ENCODE data around the gene IGFBP5. TPM values are rescaled to one million over a fixed set of nuclear protein-coding genes. Genes with fewer than 3 reads are reported as not detected.

IGFBP5 gene
- total and polyA plus RNA-seq, 2 of the 8 experiments (the other 6 are each of a cell fraction or from before 2014, with no cell fraction given): 2.2 to 2.5 TPM

GRCh38 chr2:216635171-216635570 is 60.2 kb downstream of the IGFBP5 start:
- FAIRE-seq (no peak), DNase-seq (ENCODE audit: low read depth in 1 of 2, low spot score in 2 of 2) (no peak)
- peaks cover 14 to 25% (median 18%) of the 10 kb centered on the region in 4 experiments for H3K4me1 ChIP-seq (replicated peaks in 1 of 4; ENCODE audit: control insufficient read depth in 3 of 4, insufficient read depth in 4 of 4, low read length in 3 of 4)
- H3K4me3 ChIP-seq (ENCODE audit: extremely low read depth in 1 of 4, insufficient read depth in 2 of 4, low read depth in 3 of 4, low read length in 4 of 4): peak overlapping the region; percentile 71 to 93 (median 86)
- peak overlapping the region in 3 of 4 experiments; percentile 29 to 44 (median 39); a peak in 5 of 7 replicates for H3K9ac ChIP-seq (replicated peaks in 1 of 4; ENCODE audit: extremely low read depth in 1 of 4, low read depth in 3 of 4, low read length in 3 of 4)
- H3K18ac ChIP-seq (ENCODE audit: extremely low read depth, low read length): peak overlapping the region; percentile 87
- H4K5ac ChIP-seq (ENCODE audit: insufficient read length, low read depth, low read length): no peak overlapping the region
- peaks cover 7 to 61% of the 10 kb centered on the region in 2 experiments; a peak in 3 of 4 replicates for H3K79me2 ChIP-seq (ENCODE audit: control insufficient read depth in 1 of 2, insufficient read depth in 2 of 2, low read length in 2 of 2)
- no peak overlapping the region for H3K27ac ChIP-seq (ENCODE audit: low read depth, low read length)
- no peak overlapping the region for H2AFZ ChIP-seq (ENCODE audit: low read length)
- no peak overlapping the region for H3K23ac ChIP-seq (ENCODE audit: insufficient read length)
- no peak overlapping the region for H2BK120ac ChIP-seq (replicated peaks; ENCODE audit: low read depth, low read length)
- no peak overlapping the region for H4K8ac ChIP-seq (ENCODE audit: extremely low read depth, insufficient read depth, low read length)
- H2BK20ac ChIP-seq (ENCODE audit: low read length): peak overlapping the region; percentile 82; the same call in 1 of the 2 replicates
- no peak overlapping the region for H4K91ac ChIP-seq (replicated peaks; ENCODE audit: insufficient read length, low read length)
- no peak overlapping the region for H2BK15ac ChIP-seq (ENCODE audit: low read length)
- H4K20me1 ChIP-seq (replicated peaks in 1 of 2; ENCODE audit: control insufficient read depth in 1 of 2, insufficient read depth in 2 of 2, low read length in 2 of 2): peaks cover 3 to 6% of the 10 kb centered on the region in 2 experiments
- peaks cover 8% of the 10 kb centered on the region for H3K79me1 ChIP-seq (ENCODE audit: low read depth, low read length)
- H2AK5ac ChIP-seq (ENCODE audit: low read depth, low read length): no peak overlapping the region
- no peak overlapping the region for H3K56ac ChIP-seq (replicated peaks; ENCODE audit: insufficient read length, low read depth, low read length)
- peaks cover 2 to 8% (median 5%) of the 10 kb centered on the region in 4 experiments; a peak in 6 of 8 replicates for H3K36me3 ChIP-seq (ENCODE audit: control insufficient read depth in 2 of 4, insufficient read depth in 4 of 4, low read length in 3 of 4)
- peaks cover 32% of the 10 kb centered on the region for H3K23me2 ChIP-seq (ENCODE audit: low read depth, low read length)
- ChIA-PET CTCF (ENCODE audit: partially characterized antibody) (interaction anchor here (1.1 to 6.3 kb wide), 4 partner anchors 15 to 122 kb away, joined by 3 to 54 read pairs (median 4); no protein-coding TSS in a partner anchor), POLR2A (ENCODE audit: partially characterized antibody) (interaction anchor here (0.6 to 4.6 kb wide), 21 partner anchors 9 to 137 kb away, joined by 3 to 28 read pairs (median 3); partner anchors contain the start of gene RPL37A)
- H2BK5ac ChIP-seq (ENCODE audit: low read depth, low read length): no peak overlapping the region; the same call in 1 of the 2 replicates
- no peaks in the 10 kb centered on the region for H3K9me3 ChIP-seq (ENCODE audit: insufficient read depth in 2 of 2, low read depth in 1 of 2, low read length in 1 of 2)
- no peak overlapping the region for H3K4ac ChIP-seq (replicated peaks; ENCODE audit: insufficient read length, low read depth, low read length)
- 2% methylated on average over 7 of the region's 7 CpGs; no CpG with 5 or more reads in 1 of the 2 experiments for WGBS, 2 experiments (ENCODE audit: extremely low coverage in 1 of 2, insufficient coverage in 1 of 2, insufficient read length in 1 of 2, insufficient replicate concordance in 2 of 2, low coverage in 1 of 2, low lambda C conversion rate in 2 of 2, missing lambda C conversion rate in 1 of 2)
- TF ChIP-seq NANOG (IDR thresholded peaks at IDR 0.05; ENCODE audit: insufficient read depth, low read depth, low read length, poor library complexity, severe bottlenecking): no peak
- 0 out of 2 replicates have a peak, but pooled peaks have one; percentile 11 for TF ChIP-seq MAX (IDR thresholded peaks at IDR 0.05)
- TF ChIP-seq ZNF274 (IDR thresholded peaks at IDR 0.05; ENCODE audit: borderline replicate concordance, extremely low read depth, low read length): no peak
- TF ChIP-seq CTBP2 (IDR thresholded peaks at IDR 0.05; ENCODE audit: borderline replicate concordance, insufficient read depth, insufficient read length, low read length): no peak
- H3K27me3 ChIP-seq (replicated peaks in 1 of 4; ENCODE audit: control insufficient read depth in 3 of 4, extremely low read depth in 1 of 4, insufficient read depth in 3 of 4, low read length in 3 of 4): peaks cover 0 to 8% (median 6%) of the 10 kb centered on the region in 4 experiments; a peak in 3 of 7 replicates
- peak overlapping the region; percentile 95 to 99 for H3K4me2 ChIP-seq (ENCODE audit: insufficient read depth in 1 of 2, low read depth in 2 of 2, low read length in 2 of 2)
- no peak overlapping the region for H2BK12ac ChIP-seq (ENCODE audit: low read depth, low read length)
- H3K14ac ChIP-seq (ENCODE audit: insufficient read length): no peak overlapping the region

All from H1 (cell line).